HEK293T (cell line): ENCODE measurements around the gene SCAMP1.

ENCODE experiments used
- CTCF ChIA-PET: fragments of 350-600 bp; formaldehyde crosslinking; extraction: SDS; loops from one replicate; lab custom pipeline; 2021; ENCODE audit warnings: antibody characterized with exemption, inconsistent platforms; lab: Yijun Ruan, JAX
- POLR2A ChIA-PET: fragments of 350-600 bp; formaldehyde crosslinking; extraction: SDS; loops from one replicate; lab custom pipeline; 2020; ENCODE audit warnings: antibody characterized with exemption, inconsistent platforms; lab: Yijun Ruan, JAX
- DNase-seq: peaks from one replicate; pipeline ENCODE4 v3.0.0; 2012; ENCODE audit warnings: mixed read lengths; ENCODE audit errors: extremely low spot score
- ARNT ChIP-seq: fragments of 450-650 bp; IDR thresholded peaks from 2 replicates; pipeline ENCODE4 v1.6.1; 2017; ENCODE audit warnings: mild to moderate bottlenecking
- BHLHE40 ChIP-seq: fragments of 450-650 bp; IDR thresholded peaks from 2 replicates; pipeline ENCODE4 v1.6.1; 2016; ENCODE audit warnings: mild to moderate bottlenecking, moderate library complexity, borderline replicate concordance
- CTBP1 ChIP-seq: fragments of 450-650 bp; IDR thresholded peaks from 2 replicates; pipeline ENCODE4 v1.6.1; 2016; ENCODE audit warnings: borderline replicate concordance
- ELF4 ChIP-seq: fragments of 450-650 bp; IDR thresholded peaks from 2 replicates; pipeline ENCODE4 v1.6.1; 2017; ENCODE audit warnings: antibody characterized with exemption
- FOXA1 ChIP-seq: fragments of 450-650 bp; IDR thresholded peaks from 2 replicates; pipeline ENCODE4 v1.6.1; 2016; ENCODE audit warnings: mild to moderate bottlenecking
- FOXK2 ChIP-seq: fragments of 450-650 bp; IDR thresholded peaks from 2 replicates; pipeline ENCODE4 v1.6.1; 2016; ENCODE audit warnings: mild to moderate bottlenecking
- FOXM1 ChIP-seq: fragments of 450-650 bp; IDR thresholded peaks from 2 replicates; pipeline ENCODE4 v1.6.1; 2017; ENCODE audit warnings: mild to moderate bottlenecking, borderline replicate concordance
- HDGF ChIP-seq: fragments of 450-650 bp; IDR thresholded peaks from 2 replicates; pipeline ENCODE4 v1.6.1; 2017; ENCODE audit warnings: antibody characterized with exemption, borderline replicate concordance
- L3MBTL2 ChIP-seq: fragments of 450-650 bp; conservative IDR thresholded peaks from 2 replicates; pipeline ENCODE4 v1.6.1; 2016; ENCODE audit warnings: mild to moderate bottlenecking
- LEF1 ChIP-seq: fragments of 450-650 bp; IDR thresholded peaks from 2 replicates; pipeline ENCODE4 v1.6.1; 2017; ENCODE audit warnings: mild to moderate bottlenecking, borderline replicate concordance
- NFRKB ChIP-seq: fragments of 450-650 bp; IDR thresholded peaks from 2 replicates; pipeline ENCODE4 v1.6.1; 2016; ENCODE audit warnings: mild to moderate bottlenecking, moderate library complexity
- SP1 ChIP-seq: fragments of 450-650 bp; IDR thresholded peaks from 2 replicates; pipeline ENCODE4 v1.6.1; 2017
- SUZ12 ChIP-seq: fragments of 450-650 bp; IDR thresholded peaks from 2 replicates; pipeline ENCODE4 v1.6.1; 2016; ENCODE audit warnings: mild to moderate bottlenecking
- TARDBP ChIP-seq: fragments of 450-650 bp; IDR thresholded peaks from 2 replicates; pipeline ENCODE4 v1.6.1; 2016
- ZNF384 ChIP-seq: fragments of 450-650 bp; IDR thresholded peaks from 2 replicates; pipeline ENCODE4 v1.6.1; 2016
- TF ChIP-seq, protein P1 (sequence below): fragments of 450-650 bp; IDR thresholded peaks from 2 replicates; pipeline ENCODE4 v1.6.1; 2016

The SCAMP1 gene

DNA sequence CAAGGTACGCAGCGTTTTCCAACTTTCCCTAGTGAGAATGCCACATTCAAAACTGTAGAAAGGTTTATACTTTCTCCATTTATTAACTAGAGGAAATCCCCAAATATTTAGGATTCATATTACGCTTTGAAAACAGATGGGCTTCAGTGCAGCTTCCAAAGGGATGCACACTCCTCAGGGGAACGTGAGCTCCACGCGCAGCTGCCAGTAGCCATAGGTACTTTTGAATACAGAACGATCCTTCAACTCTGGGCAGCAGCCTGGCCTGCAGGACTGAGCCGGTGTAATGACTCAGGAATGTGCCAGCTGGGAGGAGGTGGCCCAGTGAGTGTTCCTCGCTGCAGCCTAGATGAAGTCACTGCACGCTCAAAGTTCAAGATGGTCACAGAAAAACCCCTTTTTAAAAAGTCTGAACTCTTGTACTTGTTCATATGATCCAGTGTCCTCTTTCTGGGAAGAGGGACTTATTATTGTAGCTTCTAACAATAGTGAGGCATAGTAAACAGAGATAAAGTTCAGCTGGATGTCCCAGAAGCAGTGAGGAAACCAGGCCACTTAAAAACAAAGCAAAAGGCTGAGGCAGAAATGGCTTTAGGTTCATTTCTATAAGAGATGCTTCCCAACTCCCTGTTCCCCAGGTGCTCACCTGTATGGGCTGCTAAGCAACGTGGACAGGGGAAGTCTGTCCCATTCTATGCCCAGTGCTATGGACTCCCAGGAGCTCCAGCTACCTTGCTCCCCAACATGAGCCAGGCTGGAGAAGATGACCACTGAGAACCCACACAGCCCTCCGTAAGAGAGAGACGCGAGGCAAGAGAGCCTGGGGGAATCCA lies 158.2 kb downstream of the SCAMP1 start:
- no peak for DNase-seq
- TF ChIP-seq FOXM1 (no peak), TARDBP (no peak), ELF4 (no peak), ARNT (no peak), NFRKB (no peak), L3MBTL2 (no peak), ZNF384 (no peak), FOXK2 (no peak), CTBP1 (no peak)
- TF ChIP-seq, protein P1, sequence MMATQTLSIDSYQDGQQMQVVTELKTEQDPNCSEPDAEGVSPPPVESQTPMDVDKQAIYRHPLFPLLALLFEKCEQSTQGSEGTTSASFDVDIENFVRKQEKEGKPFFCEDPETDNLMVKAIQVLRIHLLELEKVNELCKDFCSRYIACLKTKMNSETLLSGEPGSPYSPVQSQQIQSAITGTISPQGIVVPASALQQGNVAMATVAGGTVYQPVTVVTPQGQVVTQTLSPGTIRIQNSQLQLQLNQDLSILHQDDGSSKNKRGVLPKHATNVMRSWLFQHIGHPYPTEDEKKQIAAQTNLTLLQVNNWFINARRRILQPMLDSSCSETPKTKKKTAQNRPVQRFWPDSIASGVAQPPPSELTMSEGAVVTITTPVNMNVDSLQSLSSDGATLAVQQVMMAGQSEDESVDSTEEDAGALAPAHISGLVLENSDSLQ: no peak
- ChIA-PET CTCF (interaction anchor here (0.6 kb wide), 1 partner anchor 15 kb away, joined by 3 read pairs; no protein-coding TSS in a partner anchor), POLR2A (interaction anchor here (0.6 to 1.3 kb wide), 2 partner anchors 11 to 223 kb away, joined by 3 read pairs; no protein-coding TSS in a partner anchor)

DNA sequence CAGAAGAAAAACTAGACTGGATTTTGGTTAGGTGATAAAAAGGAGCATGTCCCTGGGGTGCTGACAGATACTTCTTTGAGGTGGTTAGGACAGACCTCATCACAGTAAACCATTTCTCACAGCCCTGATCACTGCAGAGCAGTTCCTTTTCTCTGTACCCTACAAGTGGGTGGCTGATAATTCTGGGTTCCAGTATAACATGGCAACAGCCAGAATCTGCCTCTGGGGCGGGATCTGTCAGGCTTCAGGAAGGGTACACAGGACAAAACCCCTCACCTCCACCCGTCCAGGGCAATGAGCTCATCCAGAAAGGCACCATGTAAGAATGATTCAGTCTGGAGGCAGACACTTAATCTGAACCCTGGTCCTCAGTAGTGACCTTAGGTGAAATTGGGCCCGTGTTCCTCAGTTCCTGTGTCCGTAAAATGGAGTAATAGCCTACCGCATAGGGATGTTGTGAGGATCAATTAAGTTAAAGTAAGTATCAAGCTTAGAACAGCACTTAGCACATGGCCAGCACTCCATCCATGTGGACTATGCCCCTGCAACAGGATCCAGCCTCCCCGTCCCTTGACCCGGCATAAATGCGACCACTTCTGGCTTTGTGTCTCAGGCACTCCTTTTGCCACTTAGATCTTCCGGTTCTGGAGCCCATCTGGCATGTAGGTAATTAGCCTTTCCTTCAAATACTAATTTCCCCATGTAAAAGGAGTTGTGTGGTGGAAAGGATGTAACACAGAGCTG lies 159.0 kb downstream of the SCAMP1 start:
- ChIA-PET POLR2A (no interaction called here), CTCF (no interaction called here)
- DNase-seq: no peak
- no peak for TF ChIP-seq HDGF
- no peak for TF ChIP-seq FOXA1
- no peak for TF ChIP-seq FOXK2
- TF ChIP-seq BHLHE40: no peak
- no peak for TF ChIP-seq ARNT
- TF ChIP-seq SP1: no peak
- no peak for TF ChIP-seq NFRKB
- no peak for TF ChIP-seq L3MBTL2
- TF ChIP-seq ZNF384: no peak
- no peak for TF ChIP-seq SUZ12
- no peak for TF ChIP-seq TARDBP
- TF ChIP-seq LEF1: no peak
- no peak for TF ChIP-seq ELF4
- TF ChIP-seq, protein P1: no peak
- TF ChIP-seq FOXM1: no peak
- no peak for TF ChIP-seq CTBP1

DNA sequence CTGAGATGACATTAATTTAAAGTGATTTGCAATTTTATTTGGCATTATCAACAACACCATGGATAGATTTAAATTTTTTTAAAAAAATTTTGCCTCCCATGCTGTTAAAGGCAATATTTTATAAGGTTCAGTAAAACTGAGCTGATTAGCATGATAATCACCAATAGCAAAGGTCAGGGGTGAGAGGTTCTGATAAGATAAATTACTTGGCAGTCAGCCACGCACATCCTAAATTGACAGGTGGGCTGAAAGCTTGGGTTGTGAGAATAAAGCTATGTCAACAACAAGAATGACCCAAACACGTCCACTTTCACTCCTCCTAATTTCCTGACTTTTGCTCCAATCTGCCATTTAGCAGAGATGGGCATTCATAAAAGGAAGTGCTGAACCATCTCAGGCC lies 161.0 kb downstream of the SCAMP1 start:
- TF ChIP-seq FOXA1: no peak
- no peak for TF ChIP-seq ARNT
- no peak for TF ChIP-seq LEF1
- no peak for TF ChIP-seq CTBP1
- TF ChIP-seq ZNF384: no peak
- TF ChIP-seq FOXM1: no peak
- TF ChIP-seq, protein P1: no peak
- no peak for TF ChIP-seq FOXK2
- TF ChIP-seq TARDBP: no peak
- TF ChIP-seq HDGF: no peak
- TF ChIP-seq BHLHE40: no peak
- no peak for TF ChIP-seq L3MBTL2
- TF ChIP-seq SP1: no peak
- TF ChIP-seq SUZ12: no peak
- TF ChIP-seq NFRKB: no peak
- no peak for TF ChIP-seq ELF4
- no peak for DNase-seq
- ChIA-PET CTCF (interaction anchor here (1.0 kb wide), 2 partner anchors 12 to 13 kb away, joined by 3 to 6 read pairs; no protein-coding TSS in a partner anchor), POLR2A (no interaction called here)

- ChIA-PET CTCF (interaction anchor here (0.8 kb wide), 1 partner anchor 50 kb away, joined by 5 read pairs; no protein-coding TSS in a partner anchor), POLR2A (no interaction called here)
- DNase-seq: no peak
- TF ChIP-seq LEF1: no peak
- TF ChIP-seq TARDBP: no peak
- no peak for TF ChIP-seq HDGF
Measured at GRCh38 chr5:78522476-78523260, 162.3 kb downstream of the SCAMP1 start.

- no peak for DNase-seq
- TF ChIP-seq NFRKB (no peak), SUZ12 (no peak), FOXK2 (no peak), SP1 (no peak), CTBP1 (no peak), ELF4 (no peak), FOXA1 (no peak), L3MBTL2 (no peak), ARNT (no peak)
- ChIA-PET CTCF (interaction anchor here (0.6 to 0.8 kb wide), 2 partner anchors 51 to 309 kb away, joined by 3 to 5 read pairs; no protein-coding TSS in a partner anchor), POLR2A (no interaction called here)
Measured at GRCh38 chr5:78523314-78524193, 163.1 kb downstream of the SCAMP1 start.
